HCT116 (cell line): ENCODE results near the gene GMDS. TPM values are rescaled to one million over a fixed set of nuclear protein-coding genes. Genes with fewer than 3 reads are reported as not detected.

Experiments
- ATAC-seq: fragments of 200-7000 bp; cut with Tn5 transposase; 2 replicates; pipeline ENCODE4 v1.9.1; 2020; ENCODE audit warnings: mild to moderate bottlenecking, moderate library complexity
- BruUV-seq: library from RNA; stranded (reverse); fragments of 400-500 nt; replicated peaks from 2 replicates; lab custom pipeline; 2021; lab: Mats Ljungman, UMichigan
- CTCF ChIA-PET: fragments of 300-600 bp; sonication (Branson Sonifier 250); formaldehyde crosslinking; loops from one replicate; lab custom pipeline; 2021; ENCODE audit warnings: antibody characterized with exemption; lab: Charles Lee
- POLR2A ChIA-PET: fragments of 300-600, 350-600 bp; sonication (Branson Sonifier 250); formaldehyde crosslinking; loops from one replicate; lab custom pipeline; 2021; ENCODE audit warnings: antibody characterized with exemption; lab: Charles Lee
- RAD21 ChIA-PET, 2 experiments: fragments of 300-600 bp; sonication (Branson Sonifier 250); formaldehyde crosslinking; loops; one replicate each; lab custom pipeline; 2023; ENCODE audit warnings: low total read pairs in 2 of 2; ENCODE audit not compliant: uncharacterized antibody in 2 of 2, unreplicated experiment in 2 of 2, low non-redundant PET in 1 of 2; lab: Charles Lee
- DNase-seq: peaks from one replicate; pipeline ENCODE4 v3.0.0-alpha.2; 2010; ENCODE audit warnings: low read depth, low spot score
- H2AFZ ChIP-seq: fragments of 200-600 bp; shearing (Covaris generic), sonication (generic); 2 replicates; pipeline ENCODE4 v1.6.1; 2017; ENCODE audit warnings: low read depth, mixed run types, mixed read lengths, antibody characterized with exemption, low read length; ENCODE audit not compliant: poor library complexity, severe bottlenecking
- H3K27ac ChIP-seq: 2 replicates; pipeline ENCODE4 v1.5.1; 2012; ENCODE audit warnings: low read depth, low read length
- H3K27me3 ChIP-seq: fragments of 200-600 bp; sonication (generic); 2 replicates; pipeline ENCODE4 v1.6.1; 2016; ENCODE audit warnings: mixed run types, low read length, mixed read lengths; ENCODE audit not compliant: insufficient read depth
- H3K36me3 ChIP-seq, 2 experiments: fragments of 200-500 bp in 1 of 2; fragments of 200-600 bp in 1 of 2; sonication (Bioruptor generic) in 1 of 2; sonication (generic) in 1 of 2; 2 replicates each; pipeline versions ENCODE4 v1.5.1 to v1.6.1; 2014 to 2016; ENCODE audit warnings: low read length in 2 of 2, inconsistent platforms in 1 of 2, mixed read lengths in 1 of 2, mixed run types in 1 of 2; ENCODE audit not compliant: insufficient read depth in 2 of 2, control insufficient read depth in 1 of 2
- H3K4me1 ChIP-seq, 2 experiments: fragments of 200-600 bp in 1 of 2; sonication (generic) in 1 of 2; 2 replicates each; pipeline versions ENCODE4 v1.5.1 to v1.6.1; 2012 to 2017; ENCODE audit warnings: low read length in 2 of 2, inconsistent platforms in 1 of 2, mild to moderate bottlenecking in 1 of 2, mixed read lengths in 1 of 2, mixed run types in 1 of 2, moderate library complexity in 1 of 2; ENCODE audit not compliant: insufficient read depth in 2 of 2, control insufficient read depth in 1 of 2
- H3K4me2 ChIP-seq: fragments of 200-600 bp; sonication (generic); 2 replicates; pipeline ENCODE4 v1.6.1; 2017; ENCODE audit warnings: mixed run types, low read length, mixed read lengths
- H3K4me3 ChIP-seq, 2 experiments: fragments of 200-600 bp in 1 of 2; sonication (generic) in 1 of 2; replicated peaks in 1 of 2; 2 replicates each; pipeline ENCODE4 v1.5.1; 2011 to 2016; ENCODE audit warnings: low read length in 2 of 2, control low read depth in 1 of 2, low read depth in 1 of 2, mild to moderate bottlenecking in 1 of 2, mixed read lengths in 1 of 2, mixed run types in 1 of 2
- H3K79me2 ChIP-seq: fragments of 200-600 bp; sonication (generic); 2 replicates; pipeline ENCODE4 v1.6.1; 2017; ENCODE audit warnings: mild to moderate bottlenecking, mixed run types, low read length, moderate library complexity, mixed read lengths; ENCODE audit not compliant: insufficient read depth
- H3K9ac ChIP-seq: fragments of 200-600 bp; sonication (generic); 2 replicates; pipeline ENCODE4 v1.6.1; 2016; ENCODE audit warnings: low read length, mixed read lengths
- H3K9me2 ChIP-seq: fragments of 200-600 bp; sonication (generic), shearing (Covaris generic); 2 replicates; pipeline ENCODE4 v1.6.1; 2017; ENCODE audit warnings: mixed run types, mild to moderate bottlenecking, moderate library complexity; ENCODE audit not compliant: insufficient read depth
- H3K9me3 ChIP-seq, 2 experiments: fragments of 200-500 bp in 1 of 2; fragments of 200-600 bp in 1 of 2; sonication (Bioruptor generic) in 1 of 2; sonication (generic) in 1 of 2; 2 replicates each; pipeline ENCODE4 v1.6.1; 2014 to 2017; ENCODE audit warnings: low read length in 2 of 2, mixed read lengths in 2 of 2, inconsistent platforms in 1 of 2, low read depth in 1 of 2, mild to moderate bottlenecking in 1 of 2, mixed run types in 1 of 2, moderate library complexity in 1 of 2; ENCODE audit not compliant: control insufficient read depth in 1 of 2, insufficient read depth in 1 of 2
- H4K20me1 ChIP-seq: fragments of 200-600 bp; sonication (generic), shearing (Covaris generic); 2 replicates; pipeline ENCODE4 v1.6.1; 2017; ENCODE audit warnings: mixed run types, mild to moderate bottlenecking, moderate library complexity; ENCODE audit not compliant: insufficient read depth
- ATF3 ChIP-seq: IDR thresholded peaks from 2 replicates; pipeline ENCODE4 v1.6.1; 2012
- CBX3 ChIP-seq: IDR thresholded peaks from 2 replicates; pipeline ENCODE4 v1.6.1; 2012; ENCODE audit warnings: low read depth
- CEBPB ChIP-seq: IDR thresholded peaks from 2 replicates; pipeline ENCODE4 v1.6.1; 2012; ENCODE audit warnings: low read depth
- CTCF ChIP-seq, 3 experiments: fragments of 200-600 bp in 1 of 3; sonication (generic) in 1 of 3; IDR thresholded peaks in 2 of 3; conservative IDR thresholded peaks in 1 of 3; 2 replicates each; pipeline ENCODE4 v1.5.1; 2012 to 2017; ENCODE audit warnings: low read depth in 2 of 3, low read length in 2 of 3, antibody characterized with exemption in 1 of 3, borderline replicate concordance in 1 of 3, control low read depth in 1 of 3, mild to moderate bottlenecking in 1 of 3, mixed read lengths in 1 of 3, mixed run types in 1 of 3, moderate library complexity in 1 of 3; ENCODE audit not compliant: insufficient read depth in 1 of 3
- EGR1 ChIP-seq: IDR thresholded peaks from 2 replicates; pipeline ENCODE4 v1.6.1; 2012; ENCODE audit warnings: low read depth
- FOSL1 ChIP-seq: IDR thresholded peaks from 2 replicates; pipeline ENCODE4 v1.6.1; 2012; ENCODE audit warnings: low read depth
- JUND ChIP-seq: IDR thresholded peaks from 2 replicates; pipeline ENCODE4 v1.6.1; 2012
- MAX ChIP-seq: IDR thresholded peaks from 2 replicates; pipeline ENCODE4 v1.6.1; 2012
- POLR2A ChIP-seq: IDR thresholded peaks from 2 replicates; pipeline ENCODE4 v1.7.0; 2011; ENCODE audit warnings: borderline replicate concordance; ENCODE audit not compliant: insufficient read depth, insufficient read length; ENCODE audit errors: extremely low read depth
- POLR2AphosphoS5 ChIP-seq: IDR thresholded peaks from 2 replicates; pipeline ENCODE4 v1.6.1; 2011; ENCODE audit warnings: mild to moderate bottlenecking, low read depth, low read length, moderate library complexity
- RAD21 ChIP-seq: IDR thresholded peaks from 2 replicates; pipeline ENCODE4 v1.6.1; 2012; ENCODE audit warnings: low read depth, mild to moderate bottlenecking
- SIN3A ChIP-seq: IDR thresholded peaks from 2 replicates; pipeline ENCODE4 v1.6.1; 2012; ENCODE audit warnings: low read depth
- SP1 ChIP-seq: IDR thresholded peaks from 2 replicates; pipeline ENCODE4 v1.6.1; 2012; ENCODE audit warnings: low read depth
- TCF7L2 ChIP-seq: IDR thresholded peaks from 2 replicates; pipeline ENCODE4 v1.7.0; 2011; ENCODE audit warnings: borderline replicate concordance, inconsistent platforms; ENCODE audit not compliant: insufficient read depth, insufficient read length; ENCODE audit errors: extremely low read depth
- YY1 ChIP-seq: IDR thresholded peaks from 2 replicates; pipeline ENCODE4 v1.6.1; 2011; ENCODE audit warnings: low read length, low read depth, moderate library complexity, mild to moderate bottlenecking; ENCODE audit not compliant: insufficient replicate concordance; ENCODE audit errors: extremely low read depth
- ZBTB33 ChIP-seq: IDR thresholded peaks from 2 replicates; pipeline ENCODE4 v1.6.1; 2011; ENCODE audit warnings: mild to moderate bottlenecking, low read length, moderate library complexity; ENCODE audit not compliant: insufficient replicate concordance; ENCODE audit errors: extremely low read depth
- ZFX ChIP-seq: fragments of 450-650 bp; IDR thresholded peaks from 2 replicates; pipeline ENCODE4 v1.6.1; 2017
- ZNF274 ChIP-seq: fragments of 200-500 bp; sonication (Bioruptor generic); IDR thresholded peaks from 2 replicates; pipeline ENCODE4 v1.6.1; 2014; ENCODE audit warnings: mild to moderate bottlenecking, low read depth, low read length, inconsistent platforms
- intact Hi-C: fragments of 100-400 bp; cut with micrococcal nuclease; formaldehyde crosslinking; loops from 2 replicates; pipeline ENCODE4 v1.10.0; 2022
- total RNA-seq: library from RNA; stranded (reverse); gene quantifications from one replicate; pipeline ENCODE4 v1.2.1, GENCODE V29; 2021; ENCODE audit not compliant: unreplicated experiment

The GMDS gene
- total RNA-seq, 1 experiment from 2014 or later = 34.4 TPM

GRCh38 chr6:1714654-1715053, 530.8 kb downstream of the GMDS start (continued):
- no peak for TF ChIP-seq ZBTB33
- no peak for TF ChIP-seq POLR2AphosphoS5
- TF ChIP-seq MAX = no peak
- no peak for TF ChIP-seq SIN3A
- no peak for TF ChIP-seq CBX3
- no peak for TF ChIP-seq TCF7L2
- no peak for TF ChIP-seq JUND
- TF ChIP-seq EGR1 = no peak
- TF ChIP-seq ZFX = no peak
- TF ChIP-seq SP1 = no peak
- no peak for TF ChIP-seq ZNF274

GRCh38 chr6:1713016-1713600, 532.3 kb downstream of the GMDS start:
- peaks cover 12 to 15% of the 10 kb centered on the region in 2 experiments; a peak in 3 of 4 replicates for H3K4me1 ChIP-seq
- CTCF ChIA-PET = no interaction called here
- H3K27me3 ChIP-seq = no peaks in the 10 kb centered on the region
- H3K27ac ChIP-seq = no peak overlapping the region; the same call in 1 of the 2 replicates
- intact Hi-C loops = no loop called here
- H3K79me2 ChIP-seq = no peaks in the 10 kb centered on the region
- no peak for ATAC-seq
- POLR2A ChIA-PET = no interaction called here
- RAD21 ChIA-PET = no interaction called here
- H4K20me1 ChIP-seq = no peaks in the 10 kb centered on the region
- no peak overlapping the region for H3K4me3 ChIP-seq
- H3K36me3 ChIP-seq = no peaks in the 10 kb centered on the region
- no TSS peak for BruUV-seq
- H2AFZ ChIP-seq = no peak overlapping the region
- H3K9ac ChIP-seq = no peak overlapping the region
- H3K9me2 ChIP-seq = no peaks in the 10 kb centered on the region
- no peak for DNase-seq
- H3K4me2 ChIP-seq = no peak overlapping the region
- no peaks in the 10 kb centered on the region for H3K9me3 ChIP-seq
- no peak for TF ChIP-seq YY1
- no peak for TF ChIP-seq JUND
- no peak for TF ChIP-seq RAD21
- TF ChIP-seq CEBPB = no peak
- TF ChIP-seq MAX = no peak
- TF ChIP-seq CBX3 = no peak
- TF ChIP-seq ATF3 = no peak
- TF ChIP-seq ZBTB33 = no peak
- TF ChIP-seq POLR2AphosphoS5 = no peak
- TF ChIP-seq EGR1 = no peak
- TF ChIP-seq FOSL1 = no peak
- TF ChIP-seq TCF7L2 = no peak
- no peak for TF ChIP-seq CTCF (IDR thresholded peaks at IDR 0.05 in 2 of 3, conservative IDR thresholded peaks at IDR 0.05 in 1 of 3; ENCODE audit: borderline replicate concordance in 1 of 3, insufficient read depth in 1 of 3, low read depth in 2 of 3, low read length in 2 of 3)
- TF ChIP-seq SP1 = no peak
- TF ChIP-seq POLR2A = no peak
